ENCODE data around the gene MAP2K5. TPM values are rescaled to one million over a fixed set of nuclear protein-coding genes. Genes with fewer than 3 reads are reported as not detected.

Gene MAP2K5
- total RNA-seq, 1 donor from 2014 or later = 25.5 TPM

GRCh38 chr15:67815036-67815592 is 272.6 kb downstream of the MAP2K5 start:
- H3K4me3 ChIP-seq = no peak overlapping the region
- peaks cover 35% of the 10 kb centered on the region for H3K27me3 ChIP-seq (ENCODE audit: low read depth)
- intact Hi-C loops (cut with DNase I) = no loop called here
- DNase-seq = no peak
- no peak for ATAC-seq
- peaks cover 2% of the 10 kb centered on the region for H3K4me1 ChIP-seq
- peaks cover 7% of the 10 kb centered on the region for H3K9me3 ChIP-seq
- no peak for TF ChIP-seq CTCF (IDR thresholded peaks at IDR 0.05)
- no peaks in the 10 kb centered on the region for H3K36me3 ChIP-seq
- H3K27ac ChIP-seq = no peak overlapping the region

- peaks cover 10% of the 10 kb centered on the region for H3K4me1 ChIP-seq
- no peak overlapping the region for H3K27ac ChIP-seq
- H3K36me3 ChIP-seq = no peaks in the 10 kb centered on the region
- H3K4me3 ChIP-seq = no peak overlapping the region
- DNase-seq (no peak), ATAC-seq (no peak)
- TF ChIP-seq CTCF (IDR thresholded peaks at IDR 0.05) = no peak
- peaks cover 7% of the 10 kb centered on the region for H3K9me3 ChIP-seq
- intact Hi-C loops (cut with DNase I) = no loop called here
- H3K27me3 ChIP-seq (ENCODE audit: low read depth) = peaks cover 51% of the 10 kb centered on the region
These were observed 274.2 kb downstream of the MAP2K5 start for GRCh38 chr15:67816668-67817067.

GRCh38 chr15:67818464-67818863 is 276.0 kb downstream of the MAP2K5 start:
- ATAC-seq (no peak), DNase-seq (no peak)
- Histone ChIP-seq H3K4me1 (peaks cover 10% of the 10 kb centered on the region), H3K4me3 (no peak overlapping the region), H3K9me3 (peaks cover 7% of the 10 kb centered on the region), H3K36me3 (no peaks in the 10 kb centered on the region), H3K27ac (no peak overlapping the region), H3K27me3 (ENCODE audit: low read depth) (peaks cover 69% of the 10 kb centered on the region)
- no peak for TF ChIP-seq CTCF (IDR thresholded peaks at IDR 0.05)
- intact Hi-C loops (cut with DNase I) = no loop called here

GRCh38 chr15:67819636-67820035 is 277.1 kb downstream of the MAP2K5 start:
- H3K9me3 ChIP-seq = peaks cover 7% of the 10 kb centered on the region
- intact Hi-C loops (cut with DNase I) = no loop called here
- H3K27me3 ChIP-seq (ENCODE audit: low read depth) = peaks cover 81% of the 10 kb centered on the region
- H3K4me3 ChIP-seq = no peak overlapping the region
- peaks cover 12% of the 10 kb centered on the region for H3K4me1 ChIP-seq
- DNase-seq (no peak), ATAC-seq (no peak)
- no peak for TF ChIP-seq CTCF (IDR thresholded peaks at IDR 0.05)
- H3K27ac ChIP-seq = no peak overlapping the region
- no peaks in the 10 kb centered on the region for H3K36me3 ChIP-seq

- Histone ChIP-seq H3K4me3 (no peak overlapping the region), H3K36me3 (no peaks in the 10 kb centered on the region), H3K27ac (no peak overlapping the region), H3K4me1 (peaks cover 19% of the 10 kb centered on the region), H3K9me3 (peaks cover 6% of the 10 kb centered on the region), H3K27me3 (ENCODE audit: low read depth) (peaks cover 88% of the 10 kb centered on the region)
- TF ChIP-seq CTCF (IDR thresholded peaks at IDR 0.05) = no peak
- intact Hi-C loops (cut with DNase I) = no loop called here
- peak in 1 of 2 donors; percentile 16 for ATAC-seq
- DNase-seq = no peak
These were observed 277.9 kb downstream of the MAP2K5 start for GRCh38 chr15:67820122-67820991.
